Neural progenitor cell (in vitro differentiated cells): ENCODE results near the gene C4orf51.

Experiments used
- CTCF ChIP-seq: fragments of 200-600 bp; sonication (generic); IDR thresholded peaks from 2 replicates; pipeline ENCODE4 v1.5.1; 2017; ENCODE audit warnings: antibody characterized with exemption, mild to moderate bottlenecking
- EZH2 ChIP-seq: fragments of 200-600 bp; sonication (generic); IDR thresholded peaks from 2 replicates; pipeline ENCODE4 v1.6.1; 2017; ENCODE audit warnings: antibody characterized with exemption, mild to moderate bottlenecking, moderate library complexity
- EZH2phosphoT487 ChIP-seq: fragments of 200-600 bp; sonication (generic); IDR thresholded peaks from 2 replicates; pipeline ENCODE4 v1.6.1; 2017; ENCODE audit warnings: antibody characterized with exemption

- TF ChIP-seq CTCF, result no peak
- TF ChIP-seq EZH2, result no peak
- TF ChIP-seq EZH2phosphoT487, result no peak
Observed at GRCh38 chr4:145681518-145681917, 1.6 kb downstream of the C4orf51 start.
